ENCODE results near the gene DEPDC5. TPM values are rescaled to one million over a fixed set of nuclear protein-coding genes. Genes with fewer than 3 reads are reported as not detected.
"Not testable (repeated sequence)": the region's sequence is repeated elsewhere in the genome, so short reads cannot be mapped to it uniquely, and the experiment has no call there.

The DEPDC5 gene
- 10 to 100 TPM; 33.8 to 39.3 TPM for total RNA-seq

GRCh38 chr22:31753634-31754501 is at the start of gene DEPDC5:
TSS of gene DEPDC5 (plus strand) at chr22:31754019. CDS start at chr22:31754922, 903 bp downstream.
- Mint-ChIP-seq H3K4me1 (peaks cover 35% of the 10 kb centered on the region), H3K27me3 (no peaks in the 10 kb centered on the region), H3K4me3 (peak within 1 kb of the TSS; percentile 93), H3K36me3 (peaks cover 2% of the 10 kb centered on the region), H3K27ac (peak within 1 kb of the TSS; percentile 98), H3K9me3 (no peaks in the 10 kb centered on the region)
- DNase-seq = peak; percentile 99

DNA sequence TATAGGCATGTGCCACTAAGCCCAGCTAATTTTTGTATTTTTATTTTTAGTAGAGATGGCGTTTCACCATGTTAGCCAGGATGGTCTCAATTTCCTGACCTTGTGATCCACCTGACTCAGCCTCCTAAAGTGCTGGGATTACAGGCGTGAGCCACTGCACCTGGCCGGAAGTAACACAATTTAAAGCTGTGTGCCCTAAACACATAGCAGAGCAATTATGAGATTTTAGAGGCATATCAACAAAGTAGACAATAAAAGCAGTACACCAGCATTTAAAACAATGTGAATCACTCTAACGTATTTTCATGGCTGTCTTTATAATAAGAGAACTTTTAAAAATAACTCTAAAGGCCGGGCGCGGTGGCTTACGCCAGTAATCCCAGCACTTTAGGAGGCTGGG is 46.3 kb upstream of the DEPDC5 start:
- no peak overlapping the region for H3K4me3 Mint-ChIP-seq
- no peaks in the 10 kb centered on the region for H3K9me3 Mint-ChIP-seq
- no peak overlapping the region for H3K27ac Mint-ChIP-seq
- DNase-seq = no peak
- H3K27me3 Mint-ChIP-seq = no peaks in the 10 kb centered on the region
- H3K4me1 Mint-ChIP-seq = no peaks in the 10 kb centered on the region
- peaks cover 13% of the 10 kb centered on the region for H3K36me3 Mint-ChIP-seq

DNA sequence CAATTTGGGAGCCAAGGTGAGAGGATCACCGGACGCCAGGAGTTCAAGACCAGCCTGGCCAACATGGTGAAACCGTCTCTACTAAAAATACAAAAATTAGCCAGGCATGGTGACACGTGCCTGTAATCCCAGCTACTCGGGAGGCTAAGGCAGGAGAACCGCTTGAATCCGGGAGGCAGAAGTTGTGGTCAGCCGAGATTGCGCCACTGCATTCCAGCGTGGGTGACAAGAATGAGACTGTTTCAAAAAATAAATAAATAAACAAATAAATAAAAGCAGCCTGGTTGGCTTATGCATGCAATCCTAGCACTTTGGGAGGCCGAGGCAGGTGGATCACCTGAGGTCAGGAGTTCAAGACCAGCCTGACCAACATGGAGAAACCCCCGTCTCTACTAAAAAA is 42.6 kb upstream of the DEPDC5 start:
- H3K27me3 Mint-ChIP-seq, H3K27ac Mint-ChIP-seq, DNase-seq, H3K4me3 Mint-ChIP-seq, H3K4me1 Mint-ChIP-seq, H3K9me3 Mint-ChIP-seq: not testable (repeated sequence)
- peaks cover 26% of the 10 kb centered on the region for H3K36me3 Mint-ChIP-seq

- Mint-ChIP-seq H3K9me3 (no peaks in the 10 kb centered on the region), H3K27ac (no peak overlapping the region), H3K4me3 (no peak overlapping the region), H3K36me3 (peaks cover 32% of the 10 kb centered on the region), H3K27me3 (no peaks in the 10 kb centered on the region), H3K4me1 (peaks cover 1% of the 10 kb centered on the region)
- no peak for DNase-seq
These were observed 38.6 kb upstream of the DEPDC5 start for GRCh38 chr22:31715147-31715778.

GRCh38 chr22:31719850-31720471 is 33.9 kb upstream of the DEPDC5 start:
- H3K36me3 Mint-ChIP-seq = peaks cover 27% of the 10 kb centered on the region

DNA sequence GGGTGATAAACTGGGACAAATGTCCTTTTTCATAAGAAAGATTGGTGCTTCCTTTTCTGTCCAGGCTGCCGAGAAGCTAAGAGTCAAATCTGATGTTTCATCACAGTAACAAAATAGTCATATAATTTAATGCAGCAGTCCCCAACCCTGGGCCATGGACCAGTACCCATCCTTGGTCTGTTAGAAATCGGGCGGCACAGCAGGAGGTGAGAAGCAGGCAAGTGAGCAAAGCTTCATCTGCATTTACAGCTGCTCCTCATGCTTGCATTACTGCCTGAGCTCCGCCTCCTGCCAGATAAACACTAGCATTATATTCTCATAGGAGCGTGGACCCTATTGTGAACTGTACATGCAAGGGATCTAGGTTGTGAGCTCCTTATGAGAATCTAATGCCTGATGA is 30.1 kb upstream of the DEPDC5 start:
- Mint-ChIP-seq H3K4me3 (no peak overlapping the region), H3K27ac (no peak overlapping the region), H3K36me3 (peaks cover 11% of the 10 kb centered on the region), H3K27me3 (no peaks in the 10 kb centered on the region), H3K4me1 (peaks cover 1% of the 10 kb centered on the region), H3K9me3 (no peaks in the 10 kb centered on the region)
- no peak for DNase-seq

More at GRCh38 chr22:31719850-31720471, 33.9 kb upstream of the DEPDC5 start:
- DNase-seq = no peak
- Mint-ChIP-seq H3K4me1 (peaks cover 1% of the 10 kb centered on the region), H3K4me3 (no peak overlapping the region), H3K27ac (no peak overlapping the region), H3K9me3 (no peaks in the 10 kb centered on the region), H3K27me3 (no peaks in the 10 kb centered on the region)

- no peak for DNase-seq
- Mint-ChIP-seq H3K4me3 (no peak overlapping the region), H3K36me3 (peaks cover 8% of the 10 kb centered on the region), H3K4me1 (peaks cover 2% of the 10 kb centered on the region), H3K9me3 (no peaks in the 10 kb centered on the region), H3K27me3 (no peaks in the 10 kb centered on the region), H3K27ac (no peak overlapping the region)
These were observed 27.1 kb upstream of the DEPDC5 start for GRCh38 chr22:31726692-31727091.

DNA sequence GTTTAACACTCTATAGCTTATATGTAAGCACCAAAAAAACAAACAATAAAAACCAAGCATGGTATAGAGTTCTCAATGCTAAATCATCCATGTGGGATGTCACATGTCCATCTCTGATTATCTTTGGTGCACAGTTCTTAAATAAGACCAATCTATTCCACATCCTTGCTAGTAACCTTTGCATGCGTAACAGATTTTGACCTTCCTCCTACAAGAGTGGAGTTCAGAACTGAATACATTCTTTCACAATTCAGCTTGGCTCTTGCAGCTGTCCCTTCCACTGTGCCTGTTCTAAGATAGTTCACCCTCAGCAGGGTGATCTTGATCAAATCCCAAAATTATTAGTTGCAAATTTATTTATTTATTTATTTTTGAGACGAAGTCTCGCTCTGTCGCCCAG is 25.0 kb upstream of the DEPDC5 start:
- Mint-ChIP-seq H3K27me3 (no peaks in the 10 kb centered on the region), H3K36me3 (peaks cover 9% of the 10 kb centered on the region), H3K4me3 (no peak overlapping the region), H3K4me1 (peaks cover 11% of the 10 kb centered on the region), H3K9me3 (no peaks in the 10 kb centered on the region), H3K27ac (no peak overlapping the region)
- no peak for DNase-seq

DNA sequence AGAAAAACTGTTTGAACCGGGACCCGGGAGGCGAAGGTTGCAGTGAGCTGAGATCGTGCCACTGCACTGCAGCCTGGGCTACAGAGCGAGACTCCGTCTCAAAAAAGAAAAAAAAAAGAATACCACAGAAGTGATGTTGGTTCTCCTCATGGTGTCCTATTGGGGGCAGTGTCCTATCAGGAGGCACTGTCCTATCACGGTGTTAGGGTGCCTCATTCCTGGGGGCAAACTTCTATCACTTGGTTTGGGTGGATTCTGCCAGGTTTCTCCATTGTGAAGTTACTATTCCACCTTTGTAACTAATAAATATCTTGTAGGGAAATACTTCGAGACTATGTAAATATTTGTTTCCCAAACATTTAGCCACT is 23.5 kb upstream of the DEPDC5 start:
- H3K4me1 Mint-ChIP-seq = peaks cover 15% of the 10 kb centered on the region
- no peak overlapping the region for H3K4me3 Mint-ChIP-seq
- no peaks in the 10 kb centered on the region for H3K9me3 Mint-ChIP-seq
- no peaks in the 10 kb centered on the region for H3K27me3 Mint-ChIP-seq
- H3K27ac Mint-ChIP-seq = no peak overlapping the region
- DNase-seq = no peak
- peaks cover 15% of the 10 kb centered on the region for H3K36me3 Mint-ChIP-seq

GRCh38 chr22:31732089-31732829 is 21.6 kb upstream of the DEPDC5 start:
- DNase-seq = no peak
- no peak overlapping the region for H3K4me3 Mint-ChIP-seq
- H3K9me3 Mint-ChIP-seq = no peaks in the 10 kb centered on the region
- H3K27ac Mint-ChIP-seq = no peak overlapping the region
- H3K36me3 Mint-ChIP-seq = peaks cover 15% of the 10 kb centered on the region
- H3K4me1 Mint-ChIP-seq = peaks cover 15% of the 10 kb centered on the region
- no peaks in the 10 kb centered on the region for H3K27me3 Mint-ChIP-seq

DNA sequence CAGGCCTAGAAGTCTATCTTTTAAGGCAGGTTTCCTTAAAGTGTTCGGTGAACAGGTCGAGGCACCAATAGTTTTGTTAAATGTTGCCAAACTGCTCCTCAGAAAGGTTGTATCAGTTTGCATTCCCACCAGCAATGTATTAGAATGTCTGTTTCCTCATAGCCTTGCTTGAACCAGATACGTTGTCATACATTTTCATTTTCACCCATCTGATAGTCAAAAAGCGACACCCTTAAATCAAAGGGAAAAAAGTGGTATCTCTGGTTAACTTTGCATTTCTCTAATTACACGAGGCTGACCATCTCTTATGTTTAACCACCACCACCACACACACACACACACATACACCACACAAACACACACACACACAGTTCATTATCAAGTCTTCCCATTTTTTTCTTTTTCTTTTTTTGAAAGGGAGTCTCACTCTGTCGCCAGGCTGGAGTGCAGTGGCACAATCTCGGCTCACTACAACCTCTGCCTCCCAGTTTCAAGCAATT is 20.2 kb upstream of the DEPDC5 start:
- no peaks in the 10 kb centered on the region for H3K9me3 Mint-ChIP-seq
- DNase-seq = no peak
- no peaks in the 10 kb centered on the region for H3K27me3 Mint-ChIP-seq
- H3K27ac Mint-ChIP-seq = no peak overlapping the region
- H3K4me3 Mint-ChIP-seq = no peak overlapping the region
- H3K4me1 Mint-ChIP-seq = peaks cover 24% of the 10 kb centered on the region
- H3K36me3 Mint-ChIP-seq = peaks cover 22% of the 10 kb centered on the region

DNA sequence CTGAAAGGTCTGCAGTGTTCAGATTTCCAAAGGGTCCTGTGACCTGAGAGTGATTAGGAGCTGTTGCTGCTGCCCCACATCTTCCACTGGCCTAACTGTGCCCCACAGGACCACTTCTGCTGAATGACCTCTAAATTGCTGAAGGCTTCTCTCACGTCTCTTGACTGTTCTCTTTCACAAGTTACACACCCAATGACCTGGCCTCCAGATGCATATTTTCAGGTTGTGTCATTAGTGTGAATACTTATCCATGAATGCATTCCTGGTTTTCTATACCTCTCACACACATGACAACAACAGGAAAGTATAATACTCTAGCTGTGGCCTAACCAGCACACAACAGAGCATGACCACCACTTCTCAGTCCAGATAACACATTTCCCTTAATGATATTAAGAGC is 19.3 kb upstream of the DEPDC5 start:
- Mint-ChIP-seq H3K4me1 (peaks cover 24% of the 10 kb centered on the region), H3K36me3 (peaks cover 22% of the 10 kb centered on the region), H3K27ac (no peak overlapping the region), H3K4me3 (no peak overlapping the region), H3K9me3 (no peaks in the 10 kb centered on the region), H3K27me3 (no peaks in the 10 kb centered on the region)
- DNase-seq = no peak

DNA sequence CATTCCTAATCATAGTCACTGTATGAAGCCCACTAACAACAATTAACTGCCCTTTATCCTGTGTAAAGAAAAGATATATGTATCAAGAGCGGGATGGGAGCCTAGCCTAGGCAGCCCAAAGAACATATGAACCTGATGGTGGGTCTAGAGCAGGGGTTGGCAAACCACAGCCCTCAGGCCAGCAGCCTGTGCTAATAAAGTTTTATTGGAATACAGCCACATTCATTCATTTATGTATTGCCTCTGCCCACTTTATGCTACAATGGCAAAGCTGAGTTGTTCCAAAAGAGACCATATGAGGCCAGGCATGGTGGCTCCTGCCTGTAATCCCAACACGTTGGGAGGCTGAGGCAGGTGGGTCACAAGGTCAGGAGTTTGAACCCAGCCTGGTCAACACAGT is 17.4 kb upstream of the DEPDC5 start:
- DNase-seq = no peak
- Mint-ChIP-seq H3K4me3 (no peak overlapping the region), H3K36me3 (peaks cover 29% of the 10 kb centered on the region), H3K9me3 (no peaks in the 10 kb centered on the region), H3K27me3 (no peaks in the 10 kb centered on the region), H3K4me1 (peaks cover 23% of the 10 kb centered on the region), H3K27ac (no peak overlapping the region)

- H3K27ac Mint-ChIP-seq = no peak overlapping the region
- no peak overlapping the region for H3K4me3 Mint-ChIP-seq
- no peaks in the 10 kb centered on the region for H3K9me3 Mint-ChIP-seq
- peaks cover 22% of the 10 kb centered on the region for H3K4me1 Mint-ChIP-seq
- H3K27me3 Mint-ChIP-seq = no peaks in the 10 kb centered on the region
- DNase-seq = no peak
- H3K36me3 Mint-ChIP-seq = peaks cover 33% of the 10 kb centered on the region
These were observed 15.9 kb upstream of the DEPDC5 start for GRCh38 chr22:31737932-31738331.

DNA sequence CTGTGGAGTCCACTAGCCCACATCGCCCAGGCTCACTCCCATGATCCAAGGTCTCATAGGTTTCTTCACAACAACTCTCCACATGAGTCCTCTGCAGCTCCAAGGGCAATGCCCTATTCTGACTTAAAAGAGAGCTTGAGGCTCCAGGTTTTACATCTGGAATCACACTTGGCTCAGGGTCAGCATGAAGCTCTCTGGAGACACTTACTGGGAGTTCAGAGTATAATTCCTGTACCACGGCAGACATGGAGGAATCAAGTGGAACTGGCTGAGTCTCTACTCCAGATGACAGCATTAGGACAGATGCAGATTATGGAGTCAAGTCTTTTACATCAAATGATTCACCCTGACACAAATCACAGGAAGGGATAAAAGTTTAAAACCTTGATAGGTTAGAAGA is 15.3 kb upstream of the DEPDC5 start:
- Mint-ChIP-seq H3K4me3 (no peak overlapping the region), H3K27me3 (no peaks in the 10 kb centered on the region), H3K4me1 (peaks cover 19% of the 10 kb centered on the region), H3K36me3 (peaks cover 29% of the 10 kb centered on the region), H3K27ac (no peak overlapping the region), H3K9me3 (no peaks in the 10 kb centered on the region)
- DNase-seq = no peak

All from activated naive CD8-positive, alpha-beta T cell treated with anti-CD3 and anti-CD28 coated beads for 36 hours (primary cell).